ENCODE results near the gene GTF2A1L. TPM values are rescaled to one million over a fixed set of nuclear protein-coding genes. Genes with fewer than 3 reads are reported as not detected.
"Not testable (repeated sequence)": the region's sequence is repeated elsewhere in the genome, so short reads cannot be mapped to it uniquely, and the experiment has no call there.

The GTF2A1L gene
- total and polyA plus RNA-seq, 10 of the 15 experiments (the other 5 are each of a cell fraction or from before 2014, with no cell fraction given) = not detected

GRCh38 chr2:48590017-48590416, 27.6 kb upstream of the GTF2A1L start:
- intact Hi-C loops (cut with micrococcal nuclease; ENCODE audit: unreplicated experiment) = no loop called here
- no peaks in the 10 kb centered on the region for H3K4me1 ChIP-seq (ENCODE audit: control insufficient read depth, insufficient read depth, low read length)
- in situ Hi-C loops (cut with MboI) = no loop called here
- WGBS (ENCODE audit: insufficient coverage, insufficient replicate concordance, low lambda C conversion rate, missing lambda C conversion rate) = 61% methylated on average over 1 of the region's 1 CpG
- no peak overlapping the region for H3K27ac ChIP-seq (ENCODE audit: control insufficient read depth, insufficient read depth)
- POLR2A ChIA-PET = no interaction called here
- no peaks in the 10 kb centered on the region for H3K79me2 ChIP-seq (ENCODE audit: control insufficient read depth, insufficient read depth, low read length)
- H3K9me3 ChIP-seq (replicated peaks; ENCODE audit: control insufficient read depth, insufficient read depth, low read length) = no peaks in the 10 kb centered on the region
- no peaks in the 10 kb centered on the region for H3K36me3 ChIP-seq (ENCODE audit: control insufficient read depth in 2 of 2, insufficient read depth in 2 of 2, low read length in 1 of 2)
- H3K27me3 ChIP-seq (replicated peaks in 1 of 2; ENCODE audit: control insufficient read depth in 2 of 2, insufficient read depth in 2 of 2, low read length in 1 of 2) = no peaks in the 10 kb centered on the region; a peak in 1 of 4 replicates
- no peak for TF ChIP-seq MTA3 (IDR thresholded peaks at IDR 0.05; ENCODE audit: borderline replicate concordance, low read length)
- TF ChIP-seq RAD21 (IDR thresholded peaks at IDR 0.05; ENCODE audit: insufficient read depth, low read depth, low read length) = no peak
- TF ChIP-seq NFIC (IDR thresholded peaks at IDR 0.05; ENCODE audit: low read depth, low read length) = no peak
- TF ChIP-seq FOXK2 (IDR thresholded peaks at IDR 0.05) = no peak
- H3K4me2 ChIP-seq (ENCODE audit: control insufficient read depth, insufficient read depth) = no peak overlapping the region
- H2AFZ ChIP-seq (ENCODE audit: control insufficient read depth, low read depth, low read length) = no peak overlapping the region
- no TSS peak for BruUV-seq (replicated peaks)
- DNase-seq (ENCODE audit: low read depth, low spot score) (no peak), FAIRE-seq (no peak), ATAC-seq (no peak)
- SMC1A ChIA-PET (ENCODE audit: uncharacterized antibody, unreplicated experiment) = interaction anchor here (1.4 kb wide), 1 partner anchor 20 kb away, joined by 3 read pairs; no protein-coding TSS in a partner anchor
- CTCF ChIA-PET = no interaction called here
- H3K4me3 ChIP-seq = no peak overlapping the region
- RAD21 ChIA-PET (ENCODE audit: unreplicated experiment) = interaction anchor here (0.6 kb wide), 1 partner anchor 466 kb away, joined by 4 read pairs; no protein-coding TSS in a partner anchor
- no peak overlapping the region for H3K9ac ChIP-seq (ENCODE audit: control insufficient read depth, insufficient read depth, low read length)
- H4K20me1 ChIP-seq (ENCODE audit: control insufficient read depth, insufficient read depth) = no peaks in the 10 kb centered on the region

GRCh38 chr2:48592067-48592466, 25.6 kb upstream of the GTF2A1L start:
- in situ Hi-C loops (cut with MboI) (no loop called here), intact Hi-C loops (cut with micrococcal nuclease; ENCODE audit: unreplicated experiment) (no loop called here)
- Histone ChIP-seq H3K4me3 (no peak overlapping the region), H4K20me1 (ENCODE audit: control insufficient read depth, insufficient read depth) (no peaks in the 10 kb centered on the region), H2AFZ (ENCODE audit: control insufficient read depth, low read depth, low read length) (no peak overlapping the region), H3K9me3 (replicated peaks; ENCODE audit: control insufficient read depth, insufficient read depth, low read length) (no peaks in the 10 kb centered on the region), H3K4me1 (ENCODE audit: control insufficient read depth, insufficient read depth, low read length) (no peaks in the 10 kb centered on the region), H3K27ac (ENCODE audit: control insufficient read depth, insufficient read depth) (no peak overlapping the region), H3K4me2 (ENCODE audit: control insufficient read depth, insufficient read depth) (no peak overlapping the region), H3K79me2 (ENCODE audit: control insufficient read depth, insufficient read depth, low read length) (no peaks in the 10 kb centered on the region), H3K27me3 (replicated peaks in 1 of 2; ENCODE audit: control insufficient read depth in 2 of 2, insufficient read depth in 2 of 2, low read length in 1 of 2) (no peaks in the 10 kb centered on the region; a peak in 1 of 4 replicates), H3K9ac (ENCODE audit: control insufficient read depth, insufficient read depth, low read length) (no peak overlapping the region), H3K36me3 (ENCODE audit: control insufficient read depth in 2 of 2, insufficient read depth in 2 of 2, low read length in 1 of 2) (no peaks in the 10 kb centered on the region)
- ChIA-PET CTCF (interaction anchor here (0.6 to 1.6 kb wide), 3 partner anchors 8 to 729 kb away, joined by 3 to 6 read pairs (median 3); no protein-coding TSS in a partner anchor), POLR2A (no interaction called here), RAD21 (ENCODE audit: unreplicated experiment) (no interaction called here), SMC1A (ENCODE audit: uncharacterized antibody, unreplicated experiment) (interaction anchor here (0.7 kb wide), 1 partner anchor 142 kb away, joined by 3 read pairs; no protein-coding TSS in a partner anchor)
- 88% methylated on average over 2 of the region's 2 CpGs for WGBS (ENCODE audit: insufficient coverage, insufficient replicate concordance, low lambda C conversion rate, missing lambda C conversion rate)
- FAIRE-seq = no peak
- DNase-seq (ENCODE audit: low read depth, low spot score) = no peak
- BruUV-seq (replicated peaks) = no TSS peak
- ATAC-seq = no peak
- TF ChIP-seq CBX3 (IDR thresholded peaks at IDR 0.05; ENCODE audit: borderline replicate concordance, low read depth) = no peak

- RAD21 ChIA-PET (ENCODE audit: unreplicated experiment); BruUV-seq (replicated peaks); intact Hi-C loops (cut with micrococcal nuclease; ENCODE audit: unreplicated experiment); H3K4me2 ChIP-seq (ENCODE audit: control insufficient read depth, insufficient read depth); SMC1A ChIA-PET (ENCODE audit: uncharacterized antibody, unreplicated experiment); H3K9me3 ChIP-seq (replicated peaks; ENCODE audit: control insufficient read depth, insufficient read depth, low read length); H3K36me3 ChIP-seq (ENCODE audit: control insufficient read depth in 2 of 2, insufficient read depth in 2 of 2, low read length in 1 of 2); H3K27me3 ChIP-seq (replicated peaks in 1 of 2; ENCODE audit: control insufficient read depth in 2 of 2, insufficient read depth in 2 of 2, low read length in 1 of 2); POLR2A ChIA-PET; H2AFZ ChIP-seq (ENCODE audit: control insufficient read depth, low read depth, low read length); FAIRE-seq; ATAC-seq; H3K4me3 ChIP-seq; H3K79me2 ChIP-seq (ENCODE audit: control insufficient read depth, insufficient read depth, low read length); H3K9ac ChIP-seq (ENCODE audit: control insufficient read depth, insufficient read depth, low read length); H3K27ac ChIP-seq (ENCODE audit: control insufficient read depth, insufficient read depth); in situ Hi-C loops (cut with MboI); DNase-seq (ENCODE audit: low read depth, low spot score); H4K20me1 ChIP-seq (ENCODE audit: control insufficient read depth, insufficient read depth); CTCF ChIA-PET; H3K4me1 ChIP-seq (ENCODE audit: control insufficient read depth, insufficient read depth, low read length): not testable (repeated sequence)
- WGBS (ENCODE audit: insufficient coverage, insufficient replicate concordance, low lambda C conversion rate, missing lambda C conversion rate) = 30% methylated on average over 7 of the region's 7 CpGs
Measured at GRCh38 chr2:48596751-48597150, 20.9 kb upstream of the GTF2A1L start.
